ENCODE results near the gene LPAR6.

DNA sequence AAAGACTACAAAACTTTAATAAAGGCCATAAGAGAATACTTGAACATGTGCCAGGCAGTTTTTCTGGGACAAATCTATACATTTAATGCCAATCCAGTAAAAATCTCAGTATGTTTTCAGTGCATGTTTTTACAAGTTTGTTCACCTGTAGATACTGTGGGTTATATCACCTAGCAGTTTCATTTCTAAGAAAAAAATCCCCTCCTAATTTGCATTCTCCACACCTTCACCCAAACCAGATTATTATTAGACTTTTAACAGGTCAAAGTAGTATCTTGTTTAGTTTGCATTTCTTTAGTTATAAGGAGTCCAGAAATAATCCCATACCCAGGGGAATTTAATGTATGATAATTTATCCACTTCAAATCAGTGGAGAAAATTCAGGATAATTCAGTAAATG, 17.0 kb upstream of the LPAR6 start:
- TF ChIP-seq, protein P1, sequence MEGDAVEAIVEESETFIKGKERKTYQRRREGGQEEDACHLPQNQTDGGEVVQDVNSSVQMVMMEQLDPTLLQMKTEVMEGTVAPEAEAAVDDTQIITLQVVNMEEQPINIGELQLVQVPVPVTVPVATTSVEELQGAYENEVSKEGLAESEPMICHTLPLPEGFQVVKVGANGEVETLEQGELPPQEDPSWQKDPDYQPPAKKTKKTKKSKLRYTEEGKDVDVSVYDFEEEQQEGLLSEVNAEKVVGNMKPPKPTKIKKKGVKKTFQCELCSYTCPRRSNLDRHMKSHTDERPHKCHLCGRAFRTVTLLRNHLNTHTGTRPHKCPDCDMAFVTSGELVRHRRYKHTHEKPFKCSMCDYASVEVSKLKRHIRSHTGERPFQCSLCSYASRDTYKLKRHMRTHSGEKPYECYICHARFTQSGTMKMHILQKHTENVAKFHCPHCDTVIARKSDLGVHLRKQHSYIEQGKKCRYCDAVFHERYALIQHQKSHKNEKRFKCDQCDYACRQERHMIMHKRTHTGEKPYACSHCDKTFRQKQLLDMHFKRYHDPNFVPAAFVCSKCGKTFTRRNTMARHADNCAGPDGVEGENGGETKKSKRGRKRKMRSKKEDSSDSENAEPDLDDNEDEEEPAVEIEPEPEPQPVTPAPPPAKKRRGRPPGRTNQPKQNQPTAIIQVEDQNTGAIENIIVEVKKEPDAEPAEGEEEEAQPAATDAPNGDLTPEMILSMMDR (IDR thresholded peaks at IDR 0.05; ENCODE audit: borderline replicate concordance, extremely low read depth, low read length, poor library complexity, severe bottlenecking), result no peak
- TF ChIP-seq EZH2 (IDR thresholded peaks at IDR 0.05; ENCODE audit: borderline replicate concordance, low read depth, low read length, severe bottlenecking), result no peak
